Left ventricle myocardium inferior (tissue), 1 donor: ENCODE results near the gene SPHKAP. TPM values are rescaled to one million over a fixed set of nuclear protein-coding genes. Genes with fewer than 3 reads are reported as not detected.

Experiments used
- DNase-seq: peaks from one replicate; pipeline ENCODE4 v3.0.0-alpha.2; 2020
- H3K27ac ChIP-seq: fragments of 200-600 bp; replicated peaks from 2 replicates; pipeline ENCODE4 v1.8.0; 2021
- H3K27me3 ChIP-seq: fragments of 200-600 bp; 2 replicates; pipeline ENCODE4 v1.8.0; 2021; ENCODE audit warnings: low read depth
- H3K36me3 ChIP-seq: fragments of 200-600 bp; 2 replicates; pipeline ENCODE4 v1.8.0; 2021
- H3K4me1 ChIP-seq: fragments of 200-600 bp; 2 replicates; pipeline ENCODE4 v1.8.0; 2021
- H3K4me3 ChIP-seq: fragments of 200-600 bp; 2 replicates; pipeline ENCODE4 v1.8.0; 2021; ENCODE audit warnings: mild to moderate bottlenecking, moderate library complexity
- H3K9me3 ChIP-seq: fragments of 200-600 bp; replicated peaks from 2 replicates; pipeline ENCODE4 v1.8.0; 2021
- intact Hi-C: fragments of 100-400 bp; cut with micrococcal nuclease; formaldehyde crosslinking; loops from one replicate; pipeline ENCODE4 v1.11.0; 2022
- total RNA-seq: library from RNA; stranded (reverse); fragmentation: NEBNext Ultra II Directional; extraction: Animal tissue kit (Norgen Biotek cat#: 25700); gene quantifications from one replicate; pipeline ENCODE4 v1.2.1, GENCODE V29; 2021
- TF ChIP-seq, protein P1 (sequence below): fragments of 200-600 bp; IDR thresholded peaks from 2 replicates; pipeline ENCODE4 v1.8.0; 2021; ENCODE audit warnings: antibody characterized with exemption, mild to moderate bottlenecking, borderline replicate concordance
- donor health status: DM: no; HTN: yes; CAD: no; lungs with severe emphysema.

SPHKAP gene
- total RNA-seq, 1 donor from 2014 or later = 100 TPM

- H3K27ac ChIP-seq = peak overlapping the region; percentile 53
Observed at GRCh38 chr2:228140934-228141528, 40.5 kb downstream of the SPHKAP start.

DNA sequence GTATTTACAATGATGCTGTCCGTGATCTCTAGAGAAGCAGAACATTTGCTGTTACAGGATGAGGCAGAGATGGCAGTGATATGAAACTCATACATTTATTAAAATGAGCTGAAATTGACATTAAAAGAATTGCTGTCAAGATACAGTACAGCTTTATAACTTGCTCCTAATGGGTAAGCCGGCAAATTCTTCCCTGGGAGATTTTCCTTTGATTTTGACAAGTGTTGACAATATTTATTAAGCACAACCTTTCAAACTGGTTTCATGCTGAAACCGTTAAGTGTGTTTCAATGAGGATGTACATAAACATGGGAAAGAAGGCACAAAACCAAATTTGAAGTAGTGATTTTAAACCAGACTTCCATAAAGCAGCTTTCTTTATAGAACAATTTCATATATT is 45.5 kb downstream of the SPHKAP start:
- intact Hi-C loops = no loop called here

More at GRCh38 chr2:228140934-228141528, 40.5 kb downstream of the SPHKAP start:
- Histone ChIP-seq H3K4me3 (no peak overlapping the region), H3K36me3 (no peaks in the 10 kb centered on the region), H3K4me1 (peaks cover 32% of the 10 kb centered on the region), H3K9me3 (peaks cover 7% of the 10 kb centered on the region), H3K27me3 (no peaks in the 10 kb centered on the region)
- DNase-seq = no peak
- intact Hi-C loops = no loop called here
- TF ChIP-seq, protein P1, sequence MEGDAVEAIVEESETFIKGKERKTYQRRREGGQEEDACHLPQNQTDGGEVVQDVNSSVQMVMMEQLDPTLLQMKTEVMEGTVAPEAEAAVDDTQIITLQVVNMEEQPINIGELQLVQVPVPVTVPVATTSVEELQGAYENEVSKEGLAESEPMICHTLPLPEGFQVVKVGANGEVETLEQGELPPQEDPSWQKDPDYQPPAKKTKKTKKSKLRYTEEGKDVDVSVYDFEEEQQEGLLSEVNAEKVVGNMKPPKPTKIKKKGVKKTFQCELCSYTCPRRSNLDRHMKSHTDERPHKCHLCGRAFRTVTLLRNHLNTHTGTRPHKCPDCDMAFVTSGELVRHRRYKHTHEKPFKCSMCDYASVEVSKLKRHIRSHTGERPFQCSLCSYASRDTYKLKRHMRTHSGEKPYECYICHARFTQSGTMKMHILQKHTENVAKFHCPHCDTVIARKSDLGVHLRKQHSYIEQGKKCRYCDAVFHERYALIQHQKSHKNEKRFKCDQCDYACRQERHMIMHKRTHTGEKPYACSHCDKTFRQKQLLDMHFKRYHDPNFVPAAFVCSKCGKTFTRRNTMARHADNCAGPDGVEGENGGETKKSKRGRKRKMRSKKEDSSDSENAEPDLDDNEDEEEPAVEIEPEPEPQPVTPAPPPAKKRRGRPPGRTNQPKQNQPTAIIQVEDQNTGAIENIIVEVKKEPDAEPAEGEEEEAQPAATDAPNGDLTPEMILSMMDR = no peak

GRCh38 chr2:228135300-228135699 is 46.2 kb downstream of the SPHKAP start:
- Histone ChIP-seq H3K4me3 (no peak overlapping the region), H3K27me3 (no peaks in the 10 kb centered on the region), H3K4me1 (peaks cover 16% of the 10 kb centered on the region), H3K9me3 (peaks cover 7% of the 10 kb centered on the region), H3K27ac (no peak overlapping the region), H3K36me3 (no peaks in the 10 kb centered on the region)
- intact Hi-C loops = no loop called here
- no peak for DNase-seq
- TF ChIP-seq, protein P1 = no peak

More for the DNA sequence above, 45.5 kb downstream of the SPHKAP start:
- Histone ChIP-seq H3K4me1 (peaks cover 21% of the 10 kb centered on the region), H3K27ac (no peak overlapping the region), H3K4me3 (no peak overlapping the region), H3K27me3 (no peaks in the 10 kb centered on the region), H3K9me3 (peaks cover 7% of the 10 kb centered on the region), H3K36me3 (no peaks in the 10 kb centered on the region)
- DNase-seq = no peak
- TF ChIP-seq, protein P1 = no peak

DNA sequence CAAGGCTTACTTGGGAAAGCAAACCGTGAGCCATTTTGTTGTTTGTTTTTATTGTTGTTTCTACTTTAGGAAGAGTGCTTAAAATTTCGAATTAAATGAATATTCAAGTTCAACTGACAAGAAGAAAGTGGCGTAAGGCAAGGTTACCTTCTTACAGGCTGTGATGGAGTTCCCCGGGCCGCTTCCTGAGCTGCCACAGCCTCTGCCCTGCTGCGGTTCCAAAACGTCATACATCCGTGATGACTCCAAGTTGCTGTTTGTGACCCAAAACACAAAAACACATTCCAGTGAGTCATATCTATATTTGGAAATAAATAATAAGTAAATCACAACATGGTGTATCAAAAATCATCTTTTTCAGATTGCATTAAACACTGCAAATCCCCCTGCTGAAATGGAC is 49.7 kb downstream of the SPHKAP start:
- no peak for DNase-seq
- intact Hi-C loops = no loop called here
- H3K4me1 ChIP-seq = peaks cover 5% of the 10 kb centered on the region
- no peak overlapping the region for H3K4me3 ChIP-seq
- TF ChIP-seq, protein P1 = no peak
- peaks cover 2% of the 10 kb centered on the region for H3K36me3 ChIP-seq
- H3K9me3 ChIP-seq = no peaks in the 10 kb centered on the region
- no peaks in the 10 kb centered on the region for H3K27me3 ChIP-seq
- no peak overlapping the region for H3K27ac ChIP-seq

DNA sequence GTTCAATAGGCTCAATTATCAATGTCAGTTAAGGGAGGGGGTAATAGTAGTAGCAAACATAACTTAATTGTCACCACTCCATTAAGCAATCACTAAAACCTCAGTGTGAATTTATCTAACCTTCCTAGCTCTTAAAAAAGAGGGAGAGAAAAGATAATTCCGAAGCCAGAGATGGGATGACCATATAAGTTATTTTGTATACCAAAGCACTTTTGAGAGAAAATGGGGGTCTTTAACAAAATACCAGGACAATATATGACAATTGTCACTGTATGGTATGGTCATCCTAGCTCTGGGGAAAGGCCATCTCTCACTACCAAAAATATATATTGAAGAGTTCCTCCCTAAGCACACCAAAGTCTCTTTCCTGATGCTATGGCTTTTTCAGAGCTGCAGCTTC is 55.1 kb downstream of the SPHKAP start:
- peaks cover 5% of the 10 kb centered on the region for H3K4me1 ChIP-seq
- H3K36me3 ChIP-seq = peaks cover 2% of the 10 kb centered on the region
- H3K27me3 ChIP-seq = no peaks in the 10 kb centered on the region
- TF ChIP-seq, protein P1 = no peak
- intact Hi-C loops = no loop called here
- DNase-seq = no peak
- H3K27ac ChIP-seq = no peak overlapping the region
- no peak overlapping the region for H3K4me3 ChIP-seq
- no peaks in the 10 kb centered on the region for H3K9me3 ChIP-seq
